ENCODE results near the gene IPO11.

Gene IPO11

GRCh38 chr5:62579761-62580160, 167.2 kb downstream of the IPO11 start:
- DNase-seq = no peak
- Histone ChIP-seq H3K27ac (no peak overlapping the region), H3K9me3 (no peaks in the 10 kb centered on the region), H3K4me1 (no peaks in the 10 kb centered on the region), H3K4me3 (no peak overlapping the region), H3K27me3 (no peaks in the 10 kb centered on the region), H3K36me3 (peaks cover 0 to 5% (median 0%) of the 10 kb centered on the region in 3 donors)
- no peak for TF ChIP-seq CTCF (IDR thresholded peaks at IDR 0.05)
- intact Hi-C loops (cut with DNase I; ENCODE audit: low total_unique reads) = no loop called here

GRCh38 chr5:62581836-62582597, 169.5 kb downstream of the IPO11 start:
- Histone ChIP-seq H3K4me3 (no peak overlapping the region), H3K27me3 (no peaks in the 10 kb centered on the region), H3K4me1 (no peaks in the 10 kb centered on the region), H3K27ac (no peak overlapping the region), H3K9me3 (no peaks in the 10 kb centered on the region), H3K36me3 (peaks cover 0 to 5% (median 0%) of the 10 kb centered on the region in 3 donors)
- no peak for TF ChIP-seq CTCF (IDR thresholded peaks at IDR 0.05)
- DNase-seq = no peak
- intact Hi-C loops (cut with DNase I; ENCODE audit: low total_unique reads) = no loop called here

- no peaks in the 10 kb centered on the region for H3K27me3 ChIP-seq
- no peaks in the 10 kb centered on the region for H3K4me1 ChIP-seq
- no peaks in the 10 kb centered on the region for H3K9me3 ChIP-seq
- DNase-seq = no peak
- intact Hi-C loops (cut with DNase I; ENCODE audit: low total_unique reads) = no loop called here
- no peak overlapping the region for H3K27ac ChIP-seq
- TF ChIP-seq CTCF (IDR thresholded peaks at IDR 0.05) = no peak
- no peak overlapping the region for H3K4me3 ChIP-seq
- H3K36me3 ChIP-seq = peaks cover 0 to 6% (median 5%) of the 10 kb centered on the region in 3 donors
Observed at GRCh38 chr5:62584391-62584790, 171.8 kb downstream of the IPO11 start.

GRCh38 chr5:62585306-62585705, 172.7 kb downstream of the IPO11 start:
- Histone ChIP-seq H3K27ac (no peak overlapping the region), H3K36me3 (peaks cover 0 to 6% (median 5%) of the 10 kb centered on the region in 3 donors), H3K4me3 (no peak overlapping the region), H3K9me3 (no peaks in the 10 kb centered on the region), H3K27me3 (no peaks in the 10 kb centered on the region), H3K4me1 (no peaks in the 10 kb centered on the region)
- intact Hi-C loops (cut with DNase I; ENCODE audit: low total_unique reads) = no loop called here
- DNase-seq = no peak
- no peak for TF ChIP-seq CTCF (IDR thresholded peaks at IDR 0.05)

- Histone ChIP-seq H3K4me1 (no peaks in the 10 kb centered on the region), H3K9me3 (no peaks in the 10 kb centered on the region), H3K27me3 (no peaks in the 10 kb centered on the region), H3K36me3 (peaks cover 0 to 6% (median under 1%) of the 10 kb centered on the region in 3 donors), H3K27ac (no peak overlapping the region), H3K4me3 (no peak overlapping the region)
- no peak for DNase-seq
- intact Hi-C loops (cut with DNase I; ENCODE audit: low total_unique reads) = no loop called here
- no peak for TF ChIP-seq CTCF (IDR thresholded peaks at IDR 0.05)
Observed at GRCh38 chr5:62585751-62586150, 173.2 kb downstream of the IPO11 start.

Data from tibial artery (tissue), 4 donors.